ENCODE results near the gene MAST3. TPM values are rescaled to one million over a fixed set of nuclear protein-coding genes. Genes with fewer than 3 reads are reported as not detected.

Gene MAST3
- total RNA-seq, 2 donors from 2014 or later: 33.6 to 38.6 TPM

DNA sequence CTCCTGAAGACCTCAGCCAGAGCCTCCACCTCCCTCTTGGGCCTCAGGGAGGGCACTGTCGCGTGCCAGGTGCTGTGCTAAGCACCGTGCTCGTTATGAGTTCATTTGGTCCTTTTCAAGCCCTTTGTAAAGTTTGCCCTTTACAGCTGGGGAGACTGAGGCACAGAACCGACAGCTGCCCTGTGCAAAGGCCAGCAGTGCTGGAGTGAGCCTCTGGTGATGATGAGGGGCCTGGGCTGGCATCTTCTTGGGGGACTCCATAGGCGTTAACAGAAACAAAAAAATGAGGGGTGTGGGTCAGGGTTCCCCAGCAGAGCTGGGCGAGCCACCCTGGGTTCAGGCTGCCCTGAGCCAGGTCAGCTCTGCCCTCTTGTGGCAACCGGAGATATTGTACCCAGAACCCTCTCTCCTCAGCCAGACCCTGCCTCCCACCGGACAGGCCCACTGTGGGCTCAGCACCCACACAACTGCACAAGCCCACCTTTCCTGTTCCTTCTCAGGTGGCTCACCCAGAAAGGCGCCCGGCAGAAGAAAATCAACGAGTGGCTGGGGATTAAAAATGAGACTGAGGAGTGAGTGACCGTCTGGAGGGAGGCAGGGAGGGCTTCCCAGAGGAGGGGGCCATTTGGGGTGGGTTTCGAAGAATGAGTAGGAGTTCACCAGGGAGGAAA, 70.5 kb downstream of the MAST3 start:
- DNase-seq (peak; percentile 44 to 62), ATAC-seq (peak; percentile 52)
- intact Hi-C loops (cut with DNase I, micrococcal nuclease): loop anchor here (5.0 to 10.0 kb wide), 3 partner anchors 53 to 153 kb away; no protein-coding TSS in a partner anchor

DNA sequence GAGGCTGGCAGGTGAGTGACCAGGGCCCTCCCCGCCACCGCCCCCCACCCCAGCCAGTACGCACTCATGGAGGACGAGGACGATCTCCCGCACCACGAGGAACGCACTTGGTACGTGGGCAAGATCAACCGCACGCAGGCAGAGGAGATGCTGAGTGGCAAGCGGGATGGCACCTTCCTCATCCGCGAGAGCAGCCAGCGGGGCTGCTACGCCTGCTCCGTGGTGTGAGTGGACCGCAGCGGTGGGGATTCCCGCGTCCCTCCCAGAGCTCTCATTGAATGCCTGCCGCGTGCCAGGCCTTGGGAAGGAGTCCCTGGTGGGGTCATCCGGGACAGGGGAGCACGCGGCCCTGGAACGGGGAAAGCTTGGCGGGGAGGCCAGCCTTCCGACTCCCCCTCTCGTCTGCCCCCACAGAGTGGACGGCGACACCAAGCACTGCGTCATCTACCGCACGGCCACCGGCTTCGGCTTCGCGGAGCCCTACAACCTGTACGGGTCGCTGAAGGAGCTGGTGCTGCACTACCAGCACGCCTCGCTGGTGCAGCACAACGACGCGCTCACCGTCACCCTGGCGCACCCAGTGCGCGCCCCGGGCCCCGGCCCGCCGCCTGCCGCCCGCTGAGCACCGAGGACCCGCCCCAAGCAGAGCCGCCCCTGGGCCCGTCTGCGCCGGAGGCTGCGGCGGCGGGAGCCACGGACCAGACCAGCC, 71.2 kb downstream of the MAST3 start:
- ATAC-seq: no peak
- intact Hi-C loops (cut with DNase I, micrococcal nuclease): loop anchor here (5.0 to 10.0 kb wide), 3 partner anchors 54 to 154 kb away; no protein-coding TSS in a partner anchor
- no peak for DNase-seq

DNA sequence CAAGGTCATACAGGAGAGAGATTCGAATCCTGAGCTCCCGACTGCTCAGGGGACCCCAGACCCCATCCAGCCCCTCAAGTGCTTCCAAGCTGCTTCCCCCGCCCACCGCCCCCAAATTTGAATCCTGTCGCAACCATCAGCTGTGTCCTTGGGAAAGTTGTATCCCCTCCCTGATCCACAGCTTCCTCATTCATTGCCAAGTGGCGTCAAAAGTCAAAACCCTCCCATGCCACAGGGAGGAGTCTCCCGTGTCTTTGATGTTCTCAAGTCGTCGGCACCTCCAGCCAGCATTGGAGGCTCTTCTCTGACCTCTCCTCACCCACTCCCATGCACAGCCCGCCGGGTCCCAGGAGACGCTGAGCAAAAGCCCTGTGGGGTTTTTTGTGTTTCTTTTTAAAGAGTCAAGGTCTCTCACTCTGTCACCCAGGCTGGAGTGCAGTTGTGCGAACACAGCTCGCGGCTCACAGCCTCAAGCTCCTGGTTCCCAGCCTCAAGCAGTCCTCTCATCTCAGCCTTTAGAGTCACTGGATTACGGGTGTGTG, 73.2 kb downstream of the MAST3 start:
- ATAC-seq: peak; percentile 32
- peak; percentile 54 to 57 for DNase-seq
- intact Hi-C loops (cut with DNase I, micrococcal nuclease): no loop called here

DNA sequence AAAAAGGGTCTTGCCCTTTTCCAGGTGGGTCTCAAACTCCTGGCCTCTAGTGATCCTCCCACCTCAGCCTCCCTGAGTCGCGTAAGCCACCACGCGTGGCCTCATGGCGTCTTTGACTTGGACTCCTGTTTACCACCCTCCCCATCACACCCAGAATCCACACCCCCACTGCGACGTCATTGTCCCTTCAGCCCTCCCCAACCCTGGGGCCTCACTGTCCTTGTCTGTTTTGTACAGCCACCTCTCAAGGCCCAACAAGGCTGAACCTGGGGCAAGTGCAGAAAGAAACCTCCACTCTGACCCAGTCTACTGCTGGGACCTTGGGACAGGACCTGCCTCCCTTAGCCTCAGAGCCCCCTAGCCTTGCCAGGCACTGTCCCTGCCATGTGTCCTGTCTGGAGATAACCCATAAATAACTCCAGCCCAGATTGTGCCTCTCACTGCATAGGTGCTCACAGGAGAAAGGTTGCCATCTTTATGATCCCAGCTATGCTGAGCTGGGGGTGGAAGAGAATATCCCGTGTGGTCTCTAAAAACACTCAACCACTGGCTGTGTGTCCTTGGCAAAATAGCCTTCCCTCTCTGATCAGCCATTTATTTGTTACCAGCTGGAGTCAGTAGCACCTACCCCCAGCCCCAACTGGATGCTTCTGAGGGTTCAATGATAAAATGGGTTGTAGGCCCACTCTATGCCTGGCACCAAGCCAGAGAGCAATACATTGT, 74.2 kb downstream of the MAST3 start:
- ATAC-seq (no peak), DNase-seq (peak in 1 of 2 donors; percentile 46)
- intact Hi-C loops (cut with DNase I, micrococcal nuclease): no loop called here

DNA sequence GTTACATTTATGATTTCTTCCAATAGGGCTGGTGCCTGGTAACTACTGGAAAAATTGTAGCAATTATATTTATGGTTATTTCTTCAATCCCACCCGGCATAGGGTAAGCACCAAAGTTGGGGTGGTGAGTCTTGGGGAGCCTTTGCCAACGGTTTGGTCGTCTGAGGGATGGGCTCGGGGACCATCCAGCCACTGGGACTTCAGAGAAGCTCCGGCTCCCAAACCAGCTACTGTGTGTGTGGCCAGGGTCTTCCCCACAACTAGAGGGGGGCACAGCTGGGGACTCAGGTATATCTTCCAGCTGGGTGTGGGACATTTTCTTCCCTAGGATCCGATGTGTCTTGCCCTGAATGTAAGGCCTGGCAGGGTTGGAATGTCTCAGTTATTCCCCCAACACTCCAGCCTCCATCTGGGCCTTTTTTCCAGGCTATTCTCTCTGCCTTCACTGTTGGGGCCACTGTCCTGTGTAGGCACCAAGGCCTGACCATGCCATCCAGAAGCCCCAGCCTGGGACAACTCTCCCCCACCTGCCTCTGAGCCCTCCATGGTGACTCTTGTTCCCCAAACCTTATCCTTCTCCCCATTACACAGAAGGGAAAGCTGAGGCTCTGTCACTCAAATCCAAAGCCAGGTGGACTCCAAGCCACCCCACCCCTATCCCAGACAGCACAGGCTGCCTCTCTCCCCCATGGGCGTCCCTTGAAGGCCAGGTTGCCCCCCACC, 74.9 kb downstream of the MAST3 start:
- intact Hi-C loops (cut with DNase I, micrococcal nuclease): no loop called here
- DNase-seq: no peak
- ATAC-seq: no peak

DNA sequence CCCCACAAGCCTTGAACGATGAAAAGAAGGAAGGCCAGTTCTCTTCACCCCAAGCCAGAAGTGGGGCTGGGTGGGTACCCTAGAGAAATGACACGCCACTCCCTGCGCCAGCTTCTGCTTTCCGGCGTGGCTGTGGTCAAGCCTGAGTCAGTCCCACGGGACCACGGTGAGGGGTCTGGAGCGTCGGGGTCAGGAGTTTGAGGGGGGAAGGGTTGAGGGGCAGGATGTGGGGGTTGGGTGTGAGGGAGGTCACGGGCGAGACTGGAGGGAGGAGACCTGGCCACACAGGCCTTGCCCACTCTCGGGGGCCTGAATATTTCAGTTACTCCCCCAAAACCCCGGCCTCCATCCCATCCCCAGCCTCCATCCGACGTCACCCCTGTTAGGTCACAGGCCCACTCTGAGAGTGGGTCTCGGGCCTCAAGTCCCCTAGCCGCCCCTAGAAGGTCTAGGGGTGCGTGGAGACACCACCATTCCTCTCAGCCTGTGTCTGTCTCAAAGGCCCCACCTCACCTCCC, 75.5 kb downstream of the MAST3 start:
- intact Hi-C loops (cut with DNase I, micrococcal nuclease): no loop called here
- ATAC-seq (no peak), DNase-seq (peak; percentile 60 to 71)

DNA sequence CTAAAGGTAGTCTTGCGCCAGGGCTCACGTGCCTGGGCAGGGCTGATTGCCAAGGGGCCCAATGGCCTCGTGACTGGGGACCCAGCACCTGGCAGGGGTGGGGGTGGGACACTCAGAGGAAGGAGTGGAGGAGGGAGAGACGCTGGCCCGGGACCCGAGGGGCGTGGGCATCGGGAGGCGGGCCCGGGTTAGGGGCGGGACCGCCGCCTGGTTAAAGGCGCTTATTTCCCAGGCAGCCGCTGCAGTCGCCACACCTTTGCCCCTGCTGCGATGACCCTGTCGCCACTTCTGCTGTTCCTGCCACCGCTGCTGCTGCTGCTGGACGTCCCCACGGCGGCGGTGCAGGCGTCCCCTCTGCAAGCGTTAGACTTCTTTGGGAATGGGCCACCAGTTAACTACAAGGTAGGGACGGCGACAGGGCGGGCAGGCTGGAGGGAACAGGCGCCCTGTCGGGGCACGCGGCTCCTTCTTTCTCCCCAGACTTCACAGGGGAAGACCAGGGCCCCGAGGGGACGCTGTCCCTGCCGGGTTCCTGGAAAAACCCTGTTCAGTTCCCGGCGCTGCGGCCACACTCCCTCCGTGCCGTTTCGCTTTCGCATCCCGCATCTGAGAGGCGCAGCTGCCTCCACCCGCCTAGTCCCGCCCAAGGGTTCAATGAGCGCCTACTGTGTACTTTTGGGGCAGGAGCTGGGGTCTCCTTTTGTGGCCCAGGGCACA, 76.2 kb downstream of the MAST3 start, which contains the start of gene IFI30:
Gene IFI30, plus strand, starts transcription at position 242 of the 717 bp plus-strand sequence. Its CDS starts 29 bp downstream, at position 271.
- intact Hi-C loops (cut with DNase I, micrococcal nuclease): no loop called here
- peak; percentile 79 for ATAC-seq

DNA sequence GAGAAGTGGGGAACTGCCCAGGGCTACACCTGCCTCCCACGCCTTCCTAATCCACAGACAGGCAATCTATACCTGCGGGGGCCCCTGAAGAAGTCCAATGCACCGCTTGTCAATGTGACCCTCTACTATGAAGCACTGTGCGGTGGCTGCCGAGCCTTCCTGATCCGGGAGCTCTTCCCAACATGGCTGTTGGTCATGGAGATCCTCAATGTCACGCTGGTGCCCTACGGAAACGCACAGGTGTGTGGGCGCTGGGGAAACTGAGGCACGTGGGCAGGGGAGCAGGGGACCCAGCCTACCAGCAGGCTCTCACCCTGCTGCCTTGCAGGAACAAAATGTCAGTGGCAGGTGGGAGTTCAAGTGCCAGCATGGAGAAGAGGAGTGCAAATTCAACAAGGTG, 77.4 kb downstream of the MAST3 start:
- intact Hi-C loops (cut with DNase I, micrococcal nuclease): no loop called here
- DNase-seq (no peak), ATAC-seq (no peak)

More for the DNA sequence above, 76.2 kb downstream of the MAST3 start, which contains the start of gene IFI30:
- peak; percentile 85 to 89 for DNase-seq

DNA sequence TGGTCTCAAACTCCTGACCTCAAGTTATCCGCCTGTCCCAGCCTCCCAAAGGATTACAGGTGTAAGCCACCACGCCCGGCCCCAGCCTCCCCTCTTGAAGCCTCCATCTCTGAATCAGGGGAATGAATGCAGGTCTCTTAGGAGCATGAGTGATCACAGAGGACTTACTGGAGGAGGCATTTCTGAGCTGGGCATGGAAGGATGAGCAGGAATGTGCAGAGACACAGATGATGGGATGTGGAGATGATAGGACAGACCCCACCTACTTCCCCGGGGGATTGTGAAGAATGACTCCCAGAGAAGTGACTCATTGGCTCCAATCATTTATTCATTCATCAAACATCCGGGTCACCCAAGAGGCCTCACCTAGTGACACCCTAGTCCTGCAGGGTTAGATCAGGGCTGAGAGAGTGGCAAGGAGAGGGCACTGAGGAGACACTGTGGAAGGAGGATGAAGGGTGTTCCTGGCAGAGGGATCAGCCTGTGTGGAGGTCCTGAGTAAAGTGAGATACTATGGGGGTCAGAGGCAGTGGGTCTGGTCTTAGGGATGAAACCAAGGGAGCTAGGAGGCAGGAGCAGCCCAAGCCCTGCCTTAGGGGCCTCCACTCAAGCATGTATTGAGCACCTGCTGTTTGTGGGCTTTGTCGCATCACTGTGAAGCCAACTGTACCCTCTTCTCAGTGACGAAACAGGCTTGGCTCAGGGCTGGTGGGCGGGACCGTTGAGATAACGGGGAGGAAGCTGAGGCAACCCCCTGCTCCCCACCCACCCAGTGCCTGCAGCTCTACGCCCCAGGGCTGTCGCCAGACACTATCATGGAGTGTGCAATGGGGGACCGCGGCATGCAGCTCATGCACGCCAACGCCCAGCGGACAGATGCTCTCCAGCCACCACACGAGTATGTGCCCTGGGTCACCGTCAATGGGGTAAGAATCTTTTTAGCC, 79.1 kb downstream of the MAST3 start:
- intact Hi-C loops (cut with DNase I, micrococcal nuclease): no loop called here
- DNase-seq (no peak), ATAC-seq (no peak)

DNA sequence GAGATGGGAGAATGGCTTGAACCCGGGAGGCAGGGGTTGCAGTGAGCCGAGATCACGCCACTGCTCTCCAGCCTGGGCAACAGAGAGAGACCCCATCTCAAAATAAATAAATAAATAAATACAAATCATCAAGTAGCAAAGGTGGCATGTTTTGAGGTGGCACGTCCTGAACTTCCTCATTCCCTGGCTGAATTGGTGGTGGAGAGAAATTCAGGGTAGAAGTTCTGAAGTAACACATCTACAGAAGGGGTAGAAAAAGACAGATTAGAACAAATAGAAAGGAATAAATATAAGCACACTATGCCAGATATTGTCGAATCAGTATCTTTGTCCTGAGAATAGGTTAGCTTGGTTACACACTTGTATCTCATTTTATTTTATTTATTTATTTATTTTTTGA, 82.4 kb downstream of the MAST3 start:
- intact Hi-C loops (cut with DNase I, micrococcal nuclease): no loop called here
- ATAC-seq (no peak), DNase-seq (no peak)

DNA sequence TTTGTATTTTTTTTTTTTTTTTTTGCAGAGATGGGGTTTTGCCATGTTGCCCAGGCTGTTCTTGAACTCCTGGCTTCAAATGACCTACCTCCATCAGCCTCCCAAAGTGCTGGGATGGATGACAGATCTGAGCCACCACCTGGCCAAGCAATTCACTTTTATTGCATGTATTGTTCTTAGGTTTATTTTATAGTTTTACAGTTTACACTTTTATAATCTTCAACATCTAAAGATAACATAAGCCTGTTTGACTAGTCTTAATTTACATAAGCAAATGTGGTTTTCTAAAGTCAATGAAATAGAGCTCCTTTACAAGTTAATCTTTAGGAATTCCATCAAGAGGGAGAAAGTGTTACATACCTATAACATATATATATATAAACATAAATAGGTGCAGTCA, 86.0 kb downstream of the MAST3 start:
- intact Hi-C loops (cut with DNase I, micrococcal nuclease): no loop called here
- DNase-seq: peak in 1 of 2 donors; percentile 59
- peak; percentile 93 for ATAC-seq

DNA sequence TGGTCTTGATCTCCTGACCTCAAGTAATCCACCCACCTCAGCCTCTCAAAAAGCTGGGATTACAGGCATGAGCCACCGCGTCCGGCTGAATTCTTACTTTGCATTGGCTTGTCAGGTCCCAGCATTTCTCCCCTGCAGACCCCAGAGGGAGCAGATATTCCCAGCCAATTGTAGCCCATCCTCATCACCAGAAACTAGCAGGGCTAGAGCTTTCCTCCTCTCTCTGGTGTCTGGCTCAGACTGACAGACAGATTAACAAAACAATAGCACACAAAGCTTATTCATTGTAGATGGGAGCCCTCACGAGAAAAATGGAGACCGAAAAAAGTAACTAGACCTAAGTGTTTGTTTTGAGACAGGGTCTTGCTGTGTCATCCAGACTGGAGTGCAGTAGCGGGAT, 88.0 kb downstream of the MAST3 start:
- no peak for ATAC-seq
- intact Hi-C loops (cut with DNase I, micrococcal nuclease): no loop called here
- DNase-seq: no peak

DNA sequence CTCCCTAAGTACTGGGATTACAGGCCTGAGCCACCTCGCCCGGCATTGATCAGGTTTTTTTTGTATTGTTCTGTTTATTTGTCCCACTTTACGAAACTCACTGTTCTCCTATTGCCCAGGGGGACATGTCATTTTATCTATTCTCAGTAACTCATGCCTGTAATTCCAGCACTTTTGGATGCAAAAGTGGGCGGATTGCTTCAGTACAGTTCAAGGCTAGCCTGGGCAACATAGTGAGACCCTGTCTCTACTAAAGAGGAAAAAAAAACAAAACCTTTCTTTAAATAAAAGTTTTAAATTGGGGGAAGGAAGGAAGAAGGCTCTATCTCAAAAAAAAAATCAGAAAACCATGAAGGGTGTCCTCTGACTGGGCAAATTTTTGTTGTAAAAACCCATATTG, 92.7 kb downstream of the MAST3 start:
- intact Hi-C loops (cut with DNase I, micrococcal nuclease): no loop called here
- no peak for DNase-seq
- no peak for ATAC-seq

DNA sequence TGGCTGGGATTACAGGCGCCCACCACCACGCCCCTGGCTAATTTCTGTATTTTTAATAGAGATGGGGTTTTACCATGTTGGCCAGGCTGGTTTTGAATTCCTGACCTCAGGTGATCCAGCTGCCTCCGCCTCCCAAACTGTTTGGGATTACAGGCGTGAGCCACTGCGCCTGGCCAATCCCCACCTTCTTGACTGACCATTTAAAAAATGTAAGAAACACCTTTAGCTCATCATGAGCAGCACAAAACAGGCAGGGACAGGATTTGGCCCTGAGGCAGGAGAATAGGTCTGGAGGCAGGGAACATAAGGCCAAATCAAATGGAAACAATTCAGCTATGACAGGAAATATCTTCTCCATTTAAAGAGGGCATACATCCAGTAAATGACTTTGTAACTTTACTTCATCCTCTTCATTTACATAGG, 94.1 kb downstream of the MAST3 start:
- intact Hi-C loops (cut with DNase I, micrococcal nuclease): no loop called here
- no peak for DNase-seq

DNA sequence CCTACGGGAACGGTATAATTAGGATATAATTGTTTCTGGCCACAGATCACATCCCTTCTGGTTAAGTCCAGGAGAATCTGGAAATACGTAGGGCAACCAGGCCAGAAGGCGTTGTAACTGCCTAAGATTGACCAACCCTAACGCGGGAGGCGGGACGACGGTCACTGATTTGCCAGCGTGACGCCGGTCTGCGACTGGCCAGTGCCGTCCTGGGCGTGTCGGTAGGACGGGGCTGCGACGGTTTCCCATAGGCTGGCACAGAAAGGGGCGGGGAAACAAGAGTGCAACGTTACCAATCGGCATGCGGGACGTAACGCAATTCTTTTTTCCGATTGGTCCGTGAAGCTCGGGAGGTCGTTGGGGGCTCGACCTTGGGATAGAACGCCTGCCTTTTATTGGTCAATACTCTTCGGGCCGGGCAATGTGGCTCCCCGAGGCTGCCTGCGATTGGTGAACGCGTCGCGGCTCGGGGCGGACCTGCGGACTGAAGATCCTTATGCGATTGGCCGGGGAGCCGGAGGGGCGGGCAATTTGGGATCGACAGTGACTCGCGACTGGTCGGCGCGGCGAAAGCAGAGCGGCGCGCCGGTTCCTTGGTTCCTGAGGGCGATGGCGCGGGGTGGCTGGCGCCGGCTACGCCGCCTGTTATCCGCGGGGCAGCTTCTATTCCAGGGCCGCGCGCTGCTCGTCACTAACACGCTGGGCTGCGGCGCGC, 95.3 kb downstream of the MAST3 start, which contains the start of gene MPV17L2:
Gene MPV17L2, plus strand, starts transcription at position 546 of the 715 bp plus-strand sequence. Its CDS starts 64 bp downstream, at position 610.
- peak; percentile 84 for ATAC-seq
- peak; percentile 99 to 100 for DNase-seq
- intact Hi-C loops (cut with DNase I, micrococcal nuclease): no loop called here

More for the DNA sequence above, 94.1 kb downstream of the MAST3 start:
- no peak for ATAC-seq
